Measurements from ENCODE around the gene NDUFV1.

Gene NDUFV1

DNA sequence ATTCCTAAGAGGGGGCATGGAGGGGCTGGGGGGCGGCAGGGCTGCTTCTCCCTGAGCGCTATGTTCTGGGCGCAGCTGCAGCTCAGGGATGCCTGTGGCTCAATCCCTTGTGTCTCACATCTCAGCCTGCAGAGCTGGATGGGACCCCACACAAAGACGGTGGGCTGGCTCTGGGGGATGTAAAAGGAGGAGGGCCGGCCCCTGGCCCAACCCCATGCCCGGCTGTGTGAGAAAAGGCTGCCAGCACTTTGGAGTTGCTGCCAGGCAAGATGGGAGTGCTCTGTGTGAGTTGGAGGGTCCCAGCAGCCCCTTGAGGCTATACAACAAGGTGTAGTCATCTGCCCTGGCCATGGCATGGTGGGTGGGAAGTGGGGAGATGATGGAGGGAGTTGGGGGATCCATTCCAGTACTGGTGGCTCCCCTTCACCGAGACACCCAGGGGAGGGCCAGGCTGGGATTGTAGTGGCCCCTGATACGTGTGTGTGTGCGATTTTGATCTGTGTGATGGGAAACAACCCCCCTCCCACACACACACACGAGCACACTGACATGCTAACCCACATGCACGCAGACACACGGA is 34.1 kb downstream of the NDUFV1 start:
- DNase-seq (ENCODE audit: low spot score) = no peak

DNA sequence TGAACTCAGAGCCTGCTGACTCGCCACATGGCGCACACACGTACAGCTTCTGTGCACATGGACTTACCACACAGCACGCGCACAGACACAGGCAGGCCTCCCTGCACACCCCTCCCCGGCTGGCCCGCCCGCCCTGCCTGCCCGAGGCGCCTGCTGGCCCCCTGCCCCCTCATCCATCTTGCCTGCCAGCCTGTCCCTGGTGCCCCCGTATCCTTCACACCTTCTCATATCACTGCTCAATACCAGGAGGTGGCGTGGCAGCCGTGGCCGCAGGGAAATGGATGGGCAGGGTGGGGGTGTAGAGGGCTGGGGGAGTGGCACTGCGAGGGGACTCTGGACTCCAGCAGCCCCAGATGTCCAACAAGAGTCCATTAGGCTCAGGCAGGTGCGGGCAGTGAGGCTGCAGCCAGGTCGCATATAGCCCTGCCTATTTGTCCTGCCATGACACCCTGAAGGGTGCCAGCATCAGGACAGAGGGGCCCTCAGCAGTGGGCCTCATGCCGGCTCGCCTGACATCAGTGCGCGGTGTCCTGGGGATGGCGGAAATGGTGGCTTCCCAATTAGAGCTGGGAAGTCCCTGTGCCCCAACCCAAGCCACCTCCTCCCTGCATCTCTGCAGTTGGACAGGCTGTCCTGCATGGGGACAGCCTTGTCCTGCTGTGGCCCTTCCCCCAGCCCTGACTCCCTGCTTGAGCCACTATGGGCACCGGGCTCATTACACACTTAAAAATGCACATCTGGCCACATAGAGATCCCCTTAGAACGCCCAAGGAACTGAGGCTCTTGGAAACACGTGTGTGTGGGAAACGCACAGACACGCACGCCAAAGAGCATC is 34.8 kb downstream of the NDUFV1 start:
- no peak for DNase-seq (ENCODE audit: low spot score)

DNA sequence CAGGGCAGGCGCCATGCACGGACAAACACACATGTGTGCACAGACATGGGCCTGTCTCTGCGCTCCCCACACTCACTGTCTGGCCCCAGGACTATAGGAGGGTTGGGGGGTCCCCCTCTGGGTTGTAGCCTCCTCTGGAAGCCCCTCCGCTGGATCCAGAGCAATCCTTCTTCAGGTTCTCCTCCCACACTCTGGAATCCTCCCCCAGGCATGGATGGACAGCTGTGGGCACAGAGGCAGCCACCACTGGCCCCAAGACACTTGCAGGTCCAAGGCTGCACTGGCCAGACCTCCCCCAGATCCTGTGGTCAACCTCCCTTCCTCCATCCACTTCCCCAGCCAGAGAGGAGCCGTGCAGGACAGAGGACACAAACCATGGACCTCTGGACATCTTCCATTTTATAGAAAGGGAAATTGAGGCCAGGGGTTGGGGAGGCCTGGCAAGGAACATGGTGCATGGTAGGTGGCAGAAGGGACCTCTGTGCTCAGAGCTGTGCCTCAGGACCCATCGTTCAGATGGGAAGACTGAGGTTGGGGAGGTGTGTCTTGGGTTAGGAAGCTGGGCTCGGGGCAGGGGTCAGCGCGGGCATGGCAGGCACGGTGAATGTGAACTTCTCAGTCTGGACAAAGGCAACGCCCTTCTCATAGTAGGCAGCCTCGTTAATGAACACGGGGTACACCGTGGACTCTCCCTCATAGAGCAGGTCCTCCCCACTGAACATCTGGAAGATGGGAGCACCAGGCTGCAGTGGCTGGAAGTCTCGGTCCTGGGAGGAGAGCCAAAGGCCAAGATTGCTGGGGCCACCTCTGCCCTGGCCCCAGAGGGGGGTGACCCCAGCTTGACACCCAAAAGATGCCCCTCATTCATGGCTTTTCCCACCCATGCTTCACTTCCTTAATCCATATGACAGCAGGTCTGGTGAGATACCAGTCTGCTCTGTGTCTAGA is 35.7 kb downstream of the NDUFV1 start:
- DNase-seq (ENCODE audit: low spot score) = no peak

DNA sequence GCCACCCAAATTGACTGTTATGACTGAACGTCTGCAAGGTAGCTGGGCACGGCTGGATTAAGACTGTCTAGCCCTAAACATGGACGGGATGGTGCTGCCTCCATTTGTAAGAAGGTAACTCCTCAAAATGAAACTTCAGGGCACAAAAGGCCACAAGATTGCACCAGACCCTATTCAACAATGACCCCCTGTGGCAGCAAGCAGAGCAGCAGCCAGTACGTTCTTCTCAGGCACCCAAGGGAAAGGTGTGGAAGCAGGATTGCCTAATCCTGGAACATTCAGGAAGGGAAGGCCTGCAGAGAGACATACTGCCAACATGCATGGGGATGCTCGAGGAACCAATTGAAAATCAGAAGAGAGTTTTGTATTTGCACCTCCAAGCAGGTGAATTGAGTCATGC is 37.3 kb downstream of the NDUFV1 start:
- DNase-seq (ENCODE audit: low spot score) = no peak

DNA sequence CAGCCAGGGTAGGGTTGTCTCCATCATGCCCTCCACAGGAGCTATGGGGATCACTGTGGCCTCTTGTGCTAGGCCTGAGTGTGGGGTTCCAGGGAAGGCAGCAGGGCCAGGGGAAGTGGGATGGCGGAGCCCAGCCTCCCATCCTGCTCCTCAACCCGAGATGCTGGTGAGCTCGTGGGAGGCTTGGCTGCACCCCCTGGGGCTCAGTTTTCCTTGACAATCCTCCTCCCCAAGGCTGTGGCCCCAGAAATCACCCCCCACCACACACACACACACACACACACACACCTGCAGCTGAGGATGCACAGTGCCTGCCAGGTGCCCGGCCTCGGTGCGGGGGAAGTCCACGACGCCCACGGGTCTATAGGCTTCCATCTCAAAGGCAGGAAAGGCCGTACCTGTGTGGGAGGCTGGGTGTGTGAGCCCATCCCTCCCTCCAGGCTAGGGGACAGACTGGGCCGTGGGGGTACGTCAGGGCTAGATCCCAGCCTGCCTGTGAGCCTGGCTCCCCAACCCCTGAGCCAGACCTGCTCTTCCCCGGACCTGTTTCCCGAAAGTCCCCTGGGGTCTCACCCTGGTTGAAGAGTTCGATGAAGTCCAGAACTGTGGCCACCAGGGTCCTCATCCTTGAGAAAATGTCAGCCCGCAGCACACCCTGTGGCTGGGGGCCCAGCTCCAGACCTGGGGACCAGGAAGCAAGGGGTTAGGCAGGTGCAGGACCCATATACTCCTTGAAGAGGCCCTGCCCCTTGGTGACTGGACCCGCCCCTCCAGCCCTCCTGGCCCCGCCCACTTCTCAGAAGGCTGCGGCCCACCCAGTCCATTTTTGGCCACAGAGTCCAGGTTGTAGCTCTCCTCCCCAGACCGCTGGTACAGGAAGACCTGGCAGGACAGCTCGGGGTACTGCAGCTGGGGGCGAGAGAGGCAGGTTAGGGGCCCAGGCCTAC is 38.0 kb downstream of the NDUFV1 start:
- DNase-seq (ENCODE audit: low spot score) = no peak

DNA sequence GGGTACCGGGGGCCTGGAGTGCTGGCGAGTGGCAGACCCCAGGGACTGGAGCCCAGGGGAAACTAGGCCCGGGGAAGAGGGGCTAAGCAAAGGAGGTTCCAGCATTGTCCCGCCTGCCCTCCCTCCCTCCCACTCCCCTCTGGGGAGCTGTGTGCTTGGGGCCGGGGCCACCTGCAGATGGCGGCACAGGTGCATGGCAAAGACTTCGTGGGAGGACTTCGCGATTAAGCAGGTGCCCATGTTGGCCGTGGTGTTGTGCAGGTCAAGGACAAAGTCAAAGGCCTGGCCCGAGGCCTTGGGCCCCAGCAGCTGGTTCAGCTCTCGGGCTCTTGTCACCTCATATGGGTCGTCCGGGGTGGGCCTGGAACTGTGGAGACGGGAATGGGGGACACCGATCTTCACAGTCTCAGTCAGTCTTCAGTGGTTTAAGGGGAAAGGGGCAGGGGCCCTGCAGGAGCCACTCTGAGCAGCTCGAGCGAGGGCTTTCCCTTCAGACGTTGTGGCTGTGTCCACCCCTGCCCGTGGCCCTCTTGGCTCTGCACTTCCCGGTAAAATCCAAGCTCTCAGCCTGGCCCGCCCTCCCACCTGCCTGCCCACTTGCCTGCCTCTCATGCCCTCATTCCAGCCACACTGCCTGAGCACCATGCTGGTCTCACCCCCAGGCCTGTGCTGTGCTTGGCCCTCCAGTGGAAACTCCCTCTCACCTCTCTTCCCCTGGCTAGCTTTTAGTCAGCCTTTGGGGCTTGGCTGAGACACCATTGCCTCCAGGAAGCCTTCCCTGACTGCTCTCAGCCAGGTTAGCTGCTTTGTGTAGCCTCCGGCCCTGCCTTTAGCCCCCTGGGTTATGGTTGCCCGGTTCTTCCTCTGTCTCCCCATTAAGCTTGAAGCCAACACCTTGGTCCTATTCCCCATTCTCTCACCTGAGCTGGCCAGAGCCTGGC is 39.1 kb downstream of the NDUFV1 start:
- DNase-seq (ENCODE audit: low spot score) = no peak

DNA sequence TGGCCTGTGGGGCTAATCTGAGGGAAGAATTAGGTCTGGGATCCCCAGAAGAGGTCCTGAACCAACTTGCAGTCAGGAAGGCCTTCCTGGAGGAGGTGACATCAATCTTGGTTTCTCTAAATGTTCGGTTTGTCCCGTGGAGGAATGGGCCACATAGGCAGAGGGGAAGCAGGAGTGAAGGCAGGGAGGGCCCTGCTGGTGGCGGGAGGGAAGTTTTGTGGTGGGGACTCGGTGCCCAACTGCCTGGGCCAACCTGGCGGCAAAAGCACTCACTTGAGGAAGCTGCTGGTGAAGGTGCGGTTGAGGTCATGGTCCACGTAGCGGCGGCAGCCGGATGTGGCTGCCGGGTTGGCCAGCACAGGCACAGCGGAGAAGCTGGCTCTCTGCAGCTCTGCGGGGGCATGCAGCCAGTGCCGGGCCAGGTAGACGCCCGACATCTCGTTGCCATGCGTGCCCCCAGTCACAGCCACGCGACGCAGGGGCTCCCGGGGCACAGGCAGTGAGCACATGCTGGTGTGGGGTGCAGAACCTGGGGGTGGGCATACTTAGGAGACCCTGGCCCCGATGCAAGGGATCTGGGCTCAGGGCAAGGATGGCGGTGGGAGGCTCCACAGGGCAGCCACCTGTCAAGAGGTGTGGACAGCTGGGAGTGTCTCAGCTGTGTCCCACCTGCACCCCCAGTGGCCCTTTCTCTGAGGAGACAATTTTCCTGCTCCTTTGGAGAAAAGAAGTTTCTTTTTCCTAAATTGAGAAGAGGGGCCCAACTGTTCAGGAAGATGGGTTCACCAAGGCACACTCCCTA is 40.0 kb downstream of the NDUFV1 start:
- no peak for DNase-seq (ENCODE audit: low spot score)

DNA sequence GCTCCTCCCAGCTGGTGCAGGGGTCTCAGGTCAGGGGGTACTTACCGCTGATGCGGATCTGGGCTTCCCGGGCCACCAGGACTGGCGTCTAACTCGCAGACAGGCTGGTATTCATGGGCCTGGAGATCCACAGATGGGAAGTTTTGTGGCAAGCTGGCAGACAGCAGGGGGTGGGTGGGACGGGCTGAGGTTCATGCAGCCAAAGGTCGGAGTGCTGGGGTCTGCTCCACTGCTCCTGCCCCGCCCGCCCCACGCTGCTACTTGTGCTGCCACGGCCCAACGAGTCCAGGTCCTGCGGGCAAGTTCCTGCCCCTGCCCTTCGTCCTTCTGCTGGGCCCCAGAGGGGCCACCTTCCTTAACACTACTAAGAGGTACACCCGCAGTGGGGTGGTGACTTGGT is 40.7 kb downstream of the NDUFV1 start:
- no peak for DNase-seq (ENCODE audit: low spot score)

DNA sequence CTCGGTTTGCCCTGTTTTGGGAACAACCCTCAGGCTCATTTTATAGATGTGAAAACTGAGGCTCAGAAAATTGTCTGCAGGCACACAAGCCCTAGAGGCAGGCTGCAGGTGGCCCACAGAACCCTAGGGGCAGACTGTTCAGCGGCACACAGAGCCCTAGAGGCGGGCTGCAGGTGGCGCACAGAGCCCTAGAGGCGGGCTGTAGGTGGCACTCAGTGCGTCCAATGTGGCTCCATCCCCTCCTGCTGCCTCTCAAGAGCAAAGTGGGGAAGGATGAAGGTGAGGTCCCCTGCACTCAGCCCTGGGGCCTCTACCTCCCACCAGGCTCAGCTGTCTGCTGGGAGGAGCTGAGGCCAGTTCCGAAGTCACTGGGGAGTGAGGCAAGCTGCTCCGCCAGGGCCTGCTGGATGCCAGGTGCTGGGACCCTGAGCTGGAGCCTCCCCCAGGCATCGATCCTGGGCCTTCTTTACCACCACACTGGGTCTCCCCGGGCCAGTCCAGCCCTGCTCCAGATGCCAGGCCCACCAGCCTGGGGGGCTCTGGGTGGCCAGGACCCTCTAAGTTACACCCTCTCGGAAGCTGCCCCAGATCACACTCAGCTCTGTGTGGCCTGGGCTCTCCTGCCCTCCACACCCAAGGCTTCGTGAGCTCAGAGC is 41.5 kb downstream of the NDUFV1 start:
- DNase-seq (ENCODE audit: low spot score) = no peak

DNA sequence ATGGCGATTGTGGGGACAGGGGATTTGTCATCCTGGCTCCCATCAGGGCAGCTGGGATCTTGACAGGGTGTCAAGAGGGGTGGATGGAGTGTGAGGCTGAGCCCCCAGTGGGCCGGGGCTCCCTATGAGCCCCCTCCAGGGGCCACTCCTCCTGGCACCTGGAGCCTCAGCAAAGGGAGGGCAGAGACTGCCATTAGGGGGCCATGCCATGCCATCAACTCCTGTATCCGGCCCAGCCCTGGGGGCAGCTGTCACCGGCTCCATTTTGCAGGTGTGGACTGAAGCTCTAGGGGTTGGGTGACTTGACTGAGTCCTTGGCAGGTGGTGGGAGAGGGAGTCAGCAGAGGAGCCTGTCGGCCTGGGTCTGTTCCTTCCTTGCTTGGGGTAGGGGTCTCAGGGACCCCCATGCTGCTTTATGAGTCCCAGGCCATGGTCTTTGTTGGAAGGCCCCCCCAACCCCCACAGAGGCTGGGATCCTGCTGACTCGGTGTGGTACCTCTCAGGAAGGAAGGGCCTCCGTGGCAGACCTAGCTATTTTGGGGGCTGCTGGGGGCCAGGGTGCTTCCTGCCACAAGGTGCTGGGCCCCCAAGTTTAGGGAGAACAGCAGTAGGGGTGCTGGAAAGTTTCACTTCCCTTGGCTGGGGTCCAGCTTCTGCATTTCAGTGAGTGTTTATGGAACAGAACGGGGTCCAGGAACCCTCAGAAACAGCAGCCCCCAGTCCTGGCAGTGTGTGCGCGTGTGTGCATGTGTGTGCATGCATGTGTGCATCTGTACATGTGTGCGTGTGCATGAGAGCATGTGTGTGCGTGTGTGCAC is 42.3 kb downstream of the NDUFV1 start:
- DNase-seq (ENCODE audit: low spot score) = no peak

DNA sequence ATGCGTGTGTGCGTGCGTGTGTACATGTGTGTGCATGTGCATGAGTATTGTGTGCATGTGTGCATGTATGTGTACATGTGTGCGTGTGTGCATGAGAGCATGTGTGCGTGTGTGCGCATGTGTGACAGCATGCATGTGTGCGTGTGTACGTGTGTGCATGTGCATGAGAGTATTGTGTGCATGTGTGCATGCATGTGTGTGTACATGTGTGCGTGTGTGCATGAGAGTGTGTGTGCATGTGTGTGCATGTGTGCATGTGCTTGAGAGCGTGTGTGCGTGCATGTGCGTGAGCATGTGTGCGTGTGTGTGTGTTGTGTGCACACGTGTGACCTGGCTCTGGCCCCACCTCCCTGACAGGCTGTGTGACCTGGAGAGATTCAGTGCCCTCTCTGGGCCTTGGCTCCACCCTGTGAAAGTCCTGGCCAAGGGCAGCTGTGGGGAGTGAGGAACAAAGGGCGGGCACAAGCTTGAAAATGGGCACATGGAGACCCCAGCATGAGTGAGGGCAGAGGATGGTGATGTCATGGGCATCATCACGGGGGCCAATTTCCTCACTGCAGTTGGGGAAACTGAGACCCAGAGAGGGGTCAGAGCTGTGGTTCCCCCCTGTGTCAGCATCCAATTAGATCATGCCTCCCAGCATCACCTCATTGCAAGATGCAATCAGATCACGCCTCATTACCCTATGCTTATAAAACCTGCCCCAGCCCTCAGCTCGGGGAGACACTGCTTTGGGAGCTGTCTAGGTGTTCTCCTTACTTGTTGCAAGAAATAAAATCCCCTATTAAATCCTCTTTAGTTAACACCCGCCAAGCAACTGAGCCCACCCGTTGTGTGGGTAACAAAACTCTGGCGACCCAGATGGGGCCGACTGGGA is 43.1 kb downstream of the NDUFV1 start:
- no peak for DNase-seq (ENCODE audit: low spot score)

DNA sequence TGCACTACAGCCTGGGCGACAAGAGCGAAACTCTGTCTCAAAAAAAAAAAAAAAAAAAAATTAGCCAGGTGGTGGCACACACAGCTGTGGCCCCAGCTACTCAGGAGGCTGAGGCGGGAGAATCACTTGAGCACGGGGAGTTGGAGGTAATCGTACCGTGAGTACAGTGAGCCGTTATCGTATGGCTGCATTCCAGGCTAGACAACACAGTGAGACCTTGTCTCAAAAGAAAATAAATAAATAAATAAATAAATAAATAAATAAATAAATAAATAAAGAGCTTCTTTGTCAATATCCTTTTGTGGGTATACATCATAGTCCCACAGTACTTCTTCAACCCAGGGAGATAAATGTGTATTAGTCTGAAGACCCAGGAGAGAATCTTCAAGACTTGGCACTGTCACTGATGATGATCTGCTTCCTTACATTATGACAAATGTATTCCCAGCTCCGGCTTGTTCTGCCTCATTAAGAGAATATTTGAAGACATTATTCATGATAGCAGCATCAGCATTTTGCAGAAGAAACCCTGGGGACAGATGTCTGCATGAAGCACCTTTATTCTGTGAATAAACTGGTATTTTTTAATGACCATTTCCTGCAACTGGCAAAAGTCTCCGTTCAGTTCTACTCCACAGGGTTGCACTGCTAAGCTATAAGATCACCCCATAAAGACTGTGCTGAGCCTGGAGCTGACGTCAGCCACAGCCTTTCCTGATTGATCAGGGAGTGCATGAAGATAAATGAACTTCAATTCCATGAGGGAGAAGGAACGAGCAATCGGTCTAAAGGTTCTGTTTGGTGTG is 45.4 kb downstream of the NDUFV1 start:
- no peak for DNase-seq (ENCODE audit: low spot score)

DNA sequence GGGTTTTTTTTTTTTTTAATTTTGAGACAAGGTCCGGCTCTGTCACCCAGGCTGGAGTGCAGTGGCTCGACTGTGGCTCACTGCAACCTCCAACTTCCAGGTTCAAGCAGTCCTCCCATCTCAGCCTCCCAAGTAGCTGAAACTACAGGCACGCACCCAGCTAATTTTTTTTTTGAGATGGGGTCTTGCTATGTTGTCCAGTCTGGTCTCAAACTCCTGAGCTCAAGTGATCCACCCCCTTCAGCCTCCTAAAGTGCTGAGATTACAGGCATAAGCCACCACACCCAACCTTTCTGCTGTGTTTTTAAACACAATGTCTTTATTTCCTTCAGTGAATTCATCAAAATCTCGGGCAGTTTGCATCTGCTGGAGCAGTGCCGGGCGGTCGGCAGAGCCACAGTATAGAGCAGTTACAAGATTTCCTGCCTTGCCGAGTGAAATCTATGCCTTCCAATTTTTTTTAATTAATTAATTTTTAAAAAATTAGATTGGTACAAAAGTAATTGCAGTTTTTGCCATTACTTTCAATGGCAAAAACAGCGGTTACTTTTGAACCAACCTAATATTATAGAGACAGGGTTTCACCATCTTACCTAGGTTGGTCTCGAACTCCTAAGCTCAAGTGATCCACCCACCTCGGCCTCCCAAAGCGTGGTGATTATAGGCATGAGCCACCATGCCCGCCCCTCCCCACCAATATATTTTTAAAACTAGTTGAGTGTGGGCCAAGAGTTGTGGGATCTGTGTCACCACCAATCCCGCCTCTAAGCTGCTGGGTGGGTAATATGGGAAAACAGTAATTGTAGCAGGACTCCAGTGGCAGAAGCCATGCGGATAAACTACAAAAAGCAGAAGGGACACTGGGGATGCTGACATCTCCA is 46.5 kb downstream of the NDUFV1 start:
- no peak for DNase-seq (ENCODE audit: low spot score)

DNA sequence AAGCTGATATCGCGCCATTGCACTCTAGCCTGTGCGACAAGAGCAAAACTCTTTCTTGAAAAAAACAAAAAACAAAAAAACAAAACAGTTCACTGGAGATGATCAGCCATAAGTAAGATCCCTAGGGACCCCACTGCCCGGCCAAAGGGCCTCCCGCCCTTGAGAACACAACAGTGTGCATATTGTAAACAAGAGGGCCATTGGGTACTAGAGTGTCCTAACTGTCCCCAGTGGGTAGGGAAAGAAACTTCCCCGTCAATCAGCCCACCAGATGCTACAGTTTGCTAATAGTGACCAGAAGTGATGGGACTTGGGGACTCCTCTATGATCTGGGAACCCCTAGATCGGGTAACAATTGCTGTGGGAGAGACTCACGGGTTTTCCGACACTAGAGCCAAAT is 47.5 kb downstream of the NDUFV1 start:
- no peak for DNase-seq (ENCODE audit: low spot score)

DNA sequence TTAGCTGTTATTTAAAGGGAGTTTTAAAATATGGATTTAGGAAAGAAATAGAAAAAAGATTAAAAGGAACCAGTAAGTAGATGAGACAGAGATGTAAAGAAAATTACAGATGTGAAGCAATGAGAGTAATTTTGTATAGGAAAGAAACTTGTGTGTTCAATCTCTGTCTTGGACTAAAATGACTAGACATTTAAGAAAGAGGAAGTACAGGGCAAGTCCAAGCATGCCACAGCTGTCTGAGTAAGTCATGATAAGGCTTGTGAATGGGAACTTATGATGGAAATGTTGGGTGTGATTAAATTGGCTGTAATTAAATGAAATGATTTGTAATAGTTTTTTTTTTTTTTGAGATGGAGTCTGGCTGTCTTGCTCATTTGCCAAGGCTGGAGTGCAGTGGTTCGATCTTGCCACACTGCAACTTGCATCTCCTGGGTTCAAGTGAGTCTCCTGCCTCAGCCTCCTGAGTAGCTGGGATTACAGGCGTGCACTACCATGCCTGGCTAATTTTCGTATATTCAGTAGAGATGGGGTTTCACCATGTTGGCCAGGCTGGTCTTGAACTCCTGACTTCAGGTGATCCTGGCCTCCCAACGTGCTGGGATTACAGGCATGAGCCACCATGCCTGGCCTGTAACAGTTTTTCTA is 49.7 kb downstream of the NDUFV1 start:
- DNase-seq (ENCODE audit: low spot score) = no peak

Data from AG20443 (cell line).